Panc1 (cell line): ENCODE measurements around the gene KRR1. TPM values are rescaled to one million over a fixed set of nuclear protein-coding genes. Genes with fewer than 3 reads are reported as not detected.

Experiments
- ATAC-seq: fragments of 200-7000 bp; cut with Tn5 transposase; 2 replicates; pipeline ENCODE4 v1.9.1; 2020; ENCODE audit warnings: mild to moderate bottlenecking, moderate library complexity
- BruUV-seq: library from RNA; stranded (reverse); fragments of 400-500 nt; replicated peaks from 2 replicates; lab custom pipeline; 2021; lab: Mats Ljungman, UMichigan
- CTCF ChIA-PET: fragments of 300-600 bp; sonication (Branson Sonifier 250); formaldehyde crosslinking; loops from one replicate; lab custom pipeline; 2022; ENCODE audit warnings: antibody characterized with exemption; lab: Charles Lee
- POLR2A ChIA-PET: fragments of 300-600 bp; sonication (Branson Sonifier 250); formaldehyde crosslinking; loops from one replicate; lab custom pipeline; 2022; ENCODE audit warnings: antibody characterized with exemption; lab: Charles Lee
- DNase-seq: peaks from one replicate; pipeline ENCODE4 v3.0.0-alpha.2; 2010; ENCODE audit warnings: low read depth, low spot score
- H3K27ac ChIP-seq: 2 replicates; pipeline ENCODE4 v1.5.1; 2011; ENCODE audit warnings: mild to moderate bottlenecking, low read length, inconsistent platforms
- H3K27me3 ChIP-seq: fragments of 200-500 bp; sonication (Bioruptor generic); 2 replicates; pipeline ENCODE4 v1.6.0; 2014; ENCODE audit warnings: low read length, inconsistent platforms; ENCODE audit not compliant: control insufficient read depth, insufficient read depth
- H3K36me3 ChIP-seq: fragments of 200-500 bp; sonication (Bioruptor generic); 2 replicates; pipeline ENCODE4 v1.5.1; 2014; ENCODE audit warnings: inconsistent platforms, mild to moderate bottlenecking, low read length, moderate library complexity; ENCODE audit not compliant: control insufficient read depth, insufficient read depth
- H3K4me1 ChIP-seq: 2 replicates; pipeline ENCODE4 v1.5.1; 2011; ENCODE audit warnings: inconsistent platforms, mild to moderate bottlenecking, low read length, moderate library complexity; ENCODE audit not compliant: control insufficient read depth, insufficient read depth
- H3K4me3 ChIP-seq, 2 experiments: 2 replicates each; pipeline ENCODE4 v1.5.1; 2011 to 2012; ENCODE audit warnings: low read depth in 2 of 2, low read length in 2 of 2, mild to moderate bottlenecking in 2 of 2, inconsistent platforms in 1 of 2, moderate library complexity in 1 of 2
- H3K9me3 ChIP-seq: fragments of 200-500 bp; sonication (Bioruptor generic); 2 replicates; pipeline ENCODE4 v1.5.1; 2014; ENCODE audit warnings: low read depth, mild to moderate bottlenecking, inconsistent platforms, low read length, moderate library complexity; ENCODE audit not compliant: control insufficient read depth, insufficient read depth
- POLR2AphosphoS5 ChIP-seq: IDR thresholded peaks from 2 replicates; pipeline ENCODE4 v1.6.1; 2012; ENCODE audit warnings: mild to moderate bottlenecking, low read depth, low read length, moderate library complexity
- SIN3A ChIP-seq: IDR thresholded peaks from 2 replicates; pipeline ENCODE4 v1.6.1; 2012; ENCODE audit warnings: low read depth, mild to moderate bottlenecking, low read length, moderate library complexity, borderline replicate concordance; ENCODE audit not compliant: insufficient read depth
- TCF7L2 ChIP-seq: IDR thresholded peaks from 2 replicates; pipeline ENCODE4 v1.6.1; 2011; ENCODE audit warnings: mild to moderate bottlenecking, low read depth, low read length, inconsistent platforms
- in situ Hi-C: cut with HindIII; loops from 2 replicates; pipeline ENCODE4 v1.10.0; 2016; ENCODE audit warnings: low sequenced_read_pairs, low pct_unique_long_range_greater_than_20kb
- intact Hi-C: fragments of 100-400 bp; cut with micrococcal nuclease; formaldehyde crosslinking; loops from one replicate; pipeline ENCODE4 v1.10.0; 2022; ENCODE audit not compliant: unreplicated experiment
- total RNA-seq: library from RNA; stranded (reverse); gene quantifications from one replicate; pipeline ENCODE4 v1.2.1, GENCODE V29; 2021; ENCODE audit not compliant: unreplicated experiment
- TF ChIP-seq, protein P1 (sequence below), 2 experiments: IDR thresholded peaks; 2 replicates each; pipeline ENCODE4 v1.6.1; 2011 to 2012; ENCODE audit warnings: low read depth in 2 of 2, control low read depth in 1 of 2, low read length in 1 of 2, mild to moderate bottlenecking in 1 of 2, moderate library complexity in 1 of 2; ENCODE audit not compliant: insufficient read depth in 1 of 2
- TF ChIP-seq, protein P2 (sequence below): fragments of 450-650 bp; IDR thresholded peaks from 2 replicates; pipeline ENCODE4 v1.5.1; 2017; ENCODE audit warnings: mild to moderate bottlenecking

KRR1 gene
- total RNA-seq, 1 experiment from 2014 or later: 161 TPM

DNA sequence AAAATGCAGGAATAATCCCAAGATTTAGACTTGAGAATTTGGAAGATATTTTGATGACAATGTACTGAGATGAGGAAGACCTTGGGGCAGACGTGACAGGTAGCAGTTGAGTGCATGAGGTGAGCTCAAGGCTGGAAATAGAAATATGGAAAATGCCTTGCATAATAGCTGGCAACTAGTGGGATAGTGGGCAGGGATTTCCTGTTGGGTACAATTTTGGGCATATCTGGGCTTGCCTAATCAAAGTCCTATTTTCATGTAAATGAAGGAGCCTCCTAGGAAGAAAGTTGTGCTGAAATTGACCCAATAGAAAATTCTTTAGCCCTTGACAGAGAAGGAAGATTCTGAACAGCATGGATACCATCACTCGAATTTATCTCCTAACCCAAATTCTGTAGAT lies 37.3 kb downstream of the KRR1 start:
- no peaks in the 10 kb centered on the region for H3K4me1 ChIP-seq
- no peak overlapping the region for H3K27ac ChIP-seq
- POLR2A ChIA-PET: no interaction called here
- no peak for DNase-seq
- TF ChIP-seq, protein P1, sequence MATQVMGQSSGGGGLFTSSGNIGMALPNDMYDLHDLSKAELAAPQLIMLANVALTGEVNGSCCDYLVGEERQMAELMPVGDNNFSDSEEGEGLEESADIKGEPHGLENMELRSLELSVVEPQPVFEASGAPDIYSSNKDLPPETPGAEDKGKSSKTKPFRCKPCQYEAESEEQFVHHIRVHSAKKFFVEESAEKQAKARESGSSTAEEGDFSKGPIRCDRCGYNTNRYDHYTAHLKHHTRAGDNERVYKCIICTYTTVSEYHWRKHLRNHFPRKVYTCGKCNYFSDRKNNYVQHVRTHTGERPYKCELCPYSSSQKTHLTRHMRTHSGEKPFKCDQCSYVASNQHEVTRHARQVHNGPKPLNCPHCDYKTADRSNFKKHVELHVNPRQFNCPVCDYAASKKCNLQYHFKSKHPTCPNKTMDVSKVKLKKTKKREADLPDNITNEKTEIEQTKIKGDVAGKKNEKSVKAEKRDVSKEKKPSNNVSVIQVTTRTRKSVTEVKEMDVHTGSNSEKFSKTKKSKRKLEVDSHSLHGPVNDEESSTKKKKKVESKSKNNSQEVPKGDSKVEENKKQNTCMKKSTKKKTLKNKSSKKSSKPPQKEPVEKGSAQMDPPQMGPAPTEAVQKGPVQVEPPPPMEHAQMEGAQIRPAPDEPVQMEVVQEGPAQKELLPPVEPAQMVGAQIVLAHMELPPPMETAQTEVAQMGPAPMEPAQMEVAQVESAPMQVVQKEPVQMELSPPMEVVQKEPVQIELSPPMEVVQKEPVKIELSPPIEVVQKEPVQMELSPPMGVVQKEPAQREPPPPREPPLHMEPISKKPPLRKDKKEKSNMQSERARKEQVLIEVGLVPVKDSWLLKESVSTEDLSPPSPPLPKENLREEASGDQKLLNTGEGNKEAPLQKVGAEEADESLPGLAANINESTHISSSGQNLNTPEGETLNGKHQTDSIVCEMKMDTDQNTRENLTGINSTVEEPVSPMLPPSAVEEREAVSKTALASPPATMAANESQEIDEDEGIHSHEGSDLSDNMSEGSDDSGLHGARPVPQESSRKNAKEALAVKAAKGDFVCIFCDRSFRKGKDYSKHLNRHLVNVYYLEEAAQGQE (IDR thresholded peaks at IDR 0.05; ENCODE audit: insufficient read depth in 1 of 2, low read depth in 2 of 2, low read length in 1 of 2): no peak
- no peak for TF ChIP-seq POLR2AphosphoS5
- TF ChIP-seq, protein P2, sequence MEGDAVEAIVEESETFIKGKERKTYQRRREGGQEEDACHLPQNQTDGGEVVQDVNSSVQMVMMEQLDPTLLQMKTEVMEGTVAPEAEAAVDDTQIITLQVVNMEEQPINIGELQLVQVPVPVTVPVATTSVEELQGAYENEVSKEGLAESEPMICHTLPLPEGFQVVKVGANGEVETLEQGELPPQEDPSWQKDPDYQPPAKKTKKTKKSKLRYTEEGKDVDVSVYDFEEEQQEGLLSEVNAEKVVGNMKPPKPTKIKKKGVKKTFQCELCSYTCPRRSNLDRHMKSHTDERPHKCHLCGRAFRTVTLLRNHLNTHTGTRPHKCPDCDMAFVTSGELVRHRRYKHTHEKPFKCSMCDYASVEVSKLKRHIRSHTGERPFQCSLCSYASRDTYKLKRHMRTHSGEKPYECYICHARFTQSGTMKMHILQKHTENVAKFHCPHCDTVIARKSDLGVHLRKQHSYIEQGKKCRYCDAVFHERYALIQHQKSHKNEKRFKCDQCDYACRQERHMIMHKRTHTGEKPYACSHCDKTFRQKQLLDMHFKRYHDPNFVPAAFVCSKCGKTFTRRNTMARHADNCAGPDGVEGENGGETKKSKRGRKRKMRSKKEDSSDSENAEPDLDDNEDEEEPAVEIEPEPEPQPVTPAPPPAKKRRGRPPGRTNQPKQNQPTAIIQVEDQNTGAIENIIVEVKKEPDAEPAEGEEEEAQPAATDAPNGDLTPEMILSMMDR: no peak
- TF ChIP-seq SIN3A: no peak
- TF ChIP-seq TCF7L2: no peak
- CTCF ChIA-PET: no interaction called here
- H3K27me3 ChIP-seq: no peaks in the 10 kb centered on the region
- no peaks in the 10 kb centered on the region for H3K36me3 ChIP-seq
- intact Hi-C loops (no loop called here), in situ Hi-C loops (no loop called here)
- ATAC-seq: no peak
- H3K9me3 ChIP-seq: no peaks in the 10 kb centered on the region
- no TSS peak for BruUV-seq
- no peak overlapping the region for H3K4me3 ChIP-seq

DNA sequence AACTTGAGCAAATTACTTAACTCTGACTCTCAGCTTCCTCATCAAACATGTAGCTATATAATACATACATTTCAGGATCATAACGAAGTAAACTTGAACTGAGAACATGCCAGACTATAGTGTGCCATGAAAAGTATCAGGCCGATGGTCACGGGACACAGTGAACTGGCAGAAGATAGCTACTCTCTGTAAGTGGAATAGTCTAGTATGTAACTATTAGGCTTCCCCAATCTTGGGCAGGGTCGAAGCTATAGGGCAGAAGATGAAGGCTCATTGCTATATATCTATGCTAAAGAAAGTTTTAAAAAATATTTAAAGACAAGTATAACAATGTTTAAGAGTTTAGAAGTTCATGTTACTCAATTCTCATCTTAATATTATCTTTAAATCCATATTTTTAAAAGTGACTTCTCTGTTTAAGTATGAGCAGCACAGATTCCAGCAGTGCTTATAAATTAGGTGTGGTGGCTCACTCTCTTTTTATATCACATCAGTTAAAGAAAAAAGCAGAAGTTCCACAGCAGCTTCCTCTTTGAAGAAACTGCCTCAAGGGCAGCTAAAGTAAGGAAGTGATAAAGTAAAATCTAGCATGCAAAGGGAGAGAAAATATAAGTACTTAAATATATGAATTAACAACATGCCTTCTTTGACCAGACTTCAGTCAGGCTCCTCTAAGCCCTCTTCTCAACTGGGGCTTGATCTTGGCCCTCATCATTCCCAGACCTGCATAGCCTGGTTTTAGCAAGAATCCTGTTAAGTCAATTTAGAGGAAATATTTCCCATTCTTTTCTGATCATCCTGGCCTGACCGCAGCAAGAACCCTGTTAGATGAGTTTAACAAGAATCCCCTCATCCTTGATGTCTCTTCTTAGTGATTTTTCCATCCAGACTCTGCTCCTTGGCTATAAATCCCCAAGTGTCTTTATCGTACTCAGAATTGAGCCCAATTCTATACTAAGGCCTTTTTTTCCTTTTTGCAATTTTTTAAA lies 39.2 kb downstream of the KRR1 start:
- no peaks in the 10 kb centered on the region for H3K27me3 ChIP-seq
- H3K27ac ChIP-seq: peak overlapping the region; percentile 23; the same call in 1 of the 2 replicates
- intact Hi-C loops: no loop called here
- no peak for DNase-seq
- POLR2A ChIA-PET: no interaction called here
- no peak for ATAC-seq
- in situ Hi-C loops: no loop called here
- H3K36me3 ChIP-seq: no peaks in the 10 kb centered on the region
- TF ChIP-seq, protein P1 (IDR thresholded peaks at IDR 0.05; ENCODE audit: insufficient read depth in 1 of 2, low read depth in 2 of 2, low read length in 1 of 2): no peak
- TF ChIP-seq TCF7L2 (no peak), POLR2AphosphoS5 (no peak), SIN3A (no peak)
- TF ChIP-seq, protein P2: no peak
- H3K4me1 ChIP-seq: no peaks in the 10 kb centered on the region
- CTCF ChIA-PET: no interaction called here
- no peak overlapping the region for H3K4me3 ChIP-seq
- BruUV-seq: no TSS peak
- no peaks in the 10 kb centered on the region for H3K9me3 ChIP-seq
